Endothelial cell of hepatic sinusoid (primary cell): ENCODE measurements around the gene EDA.

ENCODE experiments used
- in situ Hi-C: cut with HindIII; loops from 2 replicates; pipeline ENCODE4 v1.10.0; 2017; ENCODE audit warnings: low sequenced_read_pairs

The EDA gene

GRCh38 chrX:69615779-69616456 lies at the start of gene EDA:
EDA (plus strand) TSS chrX:69616113.
- in situ Hi-C loops, result no loop called here

DNA sequence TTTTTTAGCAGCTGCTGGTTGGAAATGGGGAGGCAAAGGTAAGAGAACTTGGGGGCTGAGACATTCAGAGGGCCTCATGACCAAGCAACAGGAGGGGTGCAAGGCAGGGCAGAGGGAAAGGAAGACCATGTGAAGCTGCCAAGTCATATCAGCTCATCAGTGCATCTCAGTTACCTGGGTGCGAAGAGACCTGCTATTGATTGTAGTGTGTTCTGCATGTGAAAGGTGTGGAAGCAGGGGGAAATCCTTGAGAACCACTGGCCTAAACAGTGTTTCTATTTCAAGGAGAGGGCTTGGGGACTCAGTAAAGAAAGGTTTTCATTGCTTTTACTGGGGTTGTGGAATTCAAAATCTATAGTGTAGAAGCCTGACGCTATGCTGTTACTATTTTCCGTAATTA lies 47.1 kb upstream of the EDA start:
- in situ Hi-C loops, result loop anchor here (5.0 kb wide), 1 partner anchor 43 kb away; no protein-coding TSS in a partner anchor

DNA sequence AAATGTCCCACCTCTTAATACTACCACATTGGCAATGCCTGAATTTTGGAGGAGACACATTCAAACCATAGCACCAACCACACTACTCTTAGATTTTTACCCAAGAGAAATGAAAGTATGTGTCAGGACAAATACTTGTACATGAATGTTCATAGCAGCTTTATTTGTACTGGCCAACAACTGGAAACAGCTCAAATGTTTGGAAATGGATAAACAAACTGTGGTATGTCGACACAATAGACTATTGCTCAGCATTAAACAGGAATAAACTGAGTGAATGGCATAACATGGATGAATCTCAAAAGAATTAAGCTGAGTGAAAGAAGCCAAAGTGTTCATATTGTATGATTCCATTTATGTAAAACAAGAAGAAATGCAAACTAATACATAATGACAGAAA lies 18.5 kb upstream of the EDA start:
- in situ Hi-C loops, result no loop called here

DNA sequence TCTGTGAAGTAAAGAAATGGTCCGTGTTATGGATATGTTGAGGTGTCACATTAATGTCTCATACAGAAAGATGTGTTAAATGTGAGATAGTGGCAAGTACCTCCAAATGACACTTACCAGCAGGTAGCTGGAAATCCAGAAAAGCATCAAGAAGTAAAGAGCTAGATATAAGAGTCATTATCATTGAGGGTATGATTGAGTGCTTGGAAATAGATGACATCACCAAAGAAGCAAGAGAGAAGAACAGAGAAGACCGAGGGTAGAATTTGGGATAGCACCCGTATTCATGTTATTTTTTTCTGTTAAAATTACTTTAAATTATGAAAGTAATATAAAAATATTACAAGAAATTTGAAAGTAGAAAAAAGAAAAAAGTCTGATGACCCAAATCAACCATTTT lies 15.7 kb upstream of the EDA start:
- in situ Hi-C loops, result no loop called here

- in situ Hi-C loops, result no loop called here
Measured at GRCh38 chrX:69603566-69604194, 12.2 kb upstream of the EDA start.

GRCh38 chrX:69605521-69605920 lies 10.4 kb upstream of the EDA start:
- in situ Hi-C loops, result no loop called here

DNA sequence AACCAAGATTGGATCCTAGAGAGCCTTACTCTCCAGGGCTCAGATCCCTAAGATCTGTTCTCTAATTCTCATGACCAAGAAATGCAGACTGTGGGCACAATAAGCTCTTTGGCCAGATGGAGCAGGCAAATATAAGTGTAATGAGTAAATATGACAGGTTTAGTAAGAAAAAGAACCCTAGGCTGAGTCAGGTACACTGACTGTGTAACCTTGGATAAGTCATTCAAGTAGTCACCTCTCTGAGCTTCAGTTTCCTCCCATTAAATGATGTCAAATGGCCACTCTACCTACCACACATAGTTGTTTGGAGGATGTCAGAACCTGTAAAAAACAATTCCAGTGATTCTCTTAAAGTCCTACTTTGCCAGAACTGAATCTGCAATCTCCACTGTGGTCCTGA lies 8.3 kb upstream of the EDA start:
- in situ Hi-C loops, result no loop called here

DNA sequence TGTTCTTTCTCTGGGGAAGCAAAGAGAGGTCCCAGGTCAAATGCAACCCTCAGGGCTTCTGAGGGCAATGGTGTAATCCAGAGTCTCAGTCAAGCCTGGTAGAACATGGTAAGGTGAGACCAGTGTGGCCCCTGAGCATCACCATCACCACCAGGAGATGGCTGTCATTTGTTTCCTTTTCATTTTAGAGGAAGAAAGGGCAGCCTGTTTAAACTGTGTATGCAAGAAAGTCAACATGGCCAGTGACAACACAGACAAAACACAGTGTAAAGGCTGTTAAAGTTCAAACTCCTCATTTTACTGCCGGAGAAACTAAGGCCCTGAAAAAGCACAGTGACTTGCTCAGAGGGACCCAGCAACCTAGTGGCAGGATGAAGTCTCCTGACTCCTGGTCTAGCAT lies 2.0 kb upstream of the EDA start:
- in situ Hi-C loops, result loop anchor here (5.0 kb wide), 1 partner anchor 47 kb away; no protein-coding TSS in a partner anchor

DNA sequence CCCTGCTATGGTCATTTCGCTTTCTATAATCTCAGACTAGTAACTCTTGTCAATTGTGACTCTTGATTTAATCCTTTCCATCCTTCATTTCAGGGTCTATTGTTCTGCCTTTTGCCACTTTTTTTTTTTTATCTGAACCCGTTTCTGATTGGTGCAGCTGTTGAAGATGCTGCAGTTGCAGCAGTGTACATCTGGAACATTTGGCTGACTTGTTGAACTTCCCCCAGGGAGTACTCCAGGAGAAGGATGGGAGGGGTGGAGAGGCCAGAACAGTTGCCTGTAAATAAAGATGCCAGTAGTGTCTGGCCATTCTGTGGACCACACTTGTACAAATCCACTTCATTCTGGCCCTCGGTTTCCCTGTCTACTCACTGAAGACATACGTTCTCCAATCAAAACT lies 1.0 kb upstream of the EDA start:
- in situ Hi-C loops, result loop anchor here (5.0 kb wide), 1 partner anchor 48 kb away; no protein-coding TSS in a partner anchor

DNA sequence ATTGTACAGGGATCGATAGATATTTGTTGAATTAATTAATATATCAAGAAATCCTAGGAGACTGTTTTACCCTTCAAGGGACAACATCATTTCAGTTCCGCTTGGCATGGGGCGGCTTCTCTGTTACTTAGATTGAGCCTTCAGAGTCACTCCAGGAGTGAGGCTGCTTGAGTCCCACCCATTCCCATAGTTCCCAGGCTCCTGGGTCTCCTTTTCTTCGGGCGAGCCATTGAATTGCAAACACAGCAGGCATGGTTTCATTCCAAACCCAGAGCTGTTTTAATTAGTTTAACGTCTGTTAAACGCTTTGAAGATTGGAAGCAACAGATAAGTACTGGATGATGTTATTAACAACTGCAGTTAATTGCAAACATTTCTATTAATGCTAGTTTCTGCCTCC lies 571 bp upstream of the EDA start:
- in situ Hi-C loops, result no loop called here

DNA sequence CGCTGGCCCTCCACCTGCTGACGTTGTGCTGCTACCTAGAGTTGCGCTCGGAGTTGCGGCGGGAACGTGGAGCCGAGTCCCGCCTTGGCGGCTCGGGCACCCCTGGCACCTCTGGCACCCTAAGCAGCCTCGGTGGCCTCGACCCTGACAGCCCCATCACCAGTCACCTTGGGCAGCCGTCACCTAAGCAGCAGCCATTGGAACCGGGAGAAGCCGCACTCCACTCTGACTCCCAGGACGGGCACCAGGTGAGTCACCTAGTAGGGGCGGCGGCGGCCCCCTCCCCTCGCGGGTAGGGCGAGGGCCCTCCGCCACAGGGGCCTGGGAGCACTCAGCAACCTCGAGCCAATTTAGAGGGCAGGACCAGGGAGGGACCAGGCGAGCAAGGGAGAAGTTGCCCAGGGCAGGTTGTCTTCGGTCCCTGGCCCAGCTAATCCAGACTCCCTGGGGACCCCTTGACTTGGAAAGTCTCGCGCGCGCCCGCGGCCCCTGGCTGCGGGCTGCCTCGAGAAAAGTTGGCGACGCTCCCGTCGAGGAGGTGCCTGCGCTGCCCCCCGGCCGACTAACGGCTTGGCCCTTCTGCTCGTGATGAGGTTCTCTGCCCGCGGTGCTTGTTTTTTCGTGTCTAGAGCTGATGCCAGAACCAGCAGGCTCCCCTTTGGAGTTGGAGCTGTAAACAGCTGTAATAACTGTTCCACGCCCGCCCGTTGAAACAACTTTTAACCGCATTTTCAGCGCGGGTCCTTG lies 717 bp downstream of the EDA start:
- in situ Hi-C loops, result no loop called here

GRCh38 chrX:69618803-69619202 lies 2.9 kb downstream of the EDA start:
- in situ Hi-C loops, result no loop called here

GRCh38 chrX:69626129-69626528 lies 10.2 kb downstream of the EDA start:
- in situ Hi-C loops, result no loop called here

DNA sequence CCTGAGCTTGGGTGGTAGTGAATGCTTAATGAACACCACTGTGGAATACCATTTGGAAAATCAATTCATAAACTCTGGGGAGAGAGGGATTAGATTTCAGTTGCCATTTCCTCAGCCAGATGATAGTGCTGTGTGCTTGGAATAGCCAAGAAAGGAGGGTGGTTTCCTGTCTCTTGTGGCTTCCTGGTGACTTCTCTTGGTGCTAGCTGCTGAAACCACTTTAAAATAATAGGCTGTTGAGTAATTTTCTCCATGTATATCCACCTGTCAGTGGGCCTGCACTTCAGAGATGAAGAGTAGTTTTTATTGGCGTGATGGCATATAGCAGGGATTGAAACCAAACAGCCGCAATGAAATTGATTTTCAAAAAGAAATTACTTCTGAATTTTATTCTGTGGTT lies 11.8 kb downstream of the EDA start:
- in situ Hi-C loops, result no loop called here

DNA sequence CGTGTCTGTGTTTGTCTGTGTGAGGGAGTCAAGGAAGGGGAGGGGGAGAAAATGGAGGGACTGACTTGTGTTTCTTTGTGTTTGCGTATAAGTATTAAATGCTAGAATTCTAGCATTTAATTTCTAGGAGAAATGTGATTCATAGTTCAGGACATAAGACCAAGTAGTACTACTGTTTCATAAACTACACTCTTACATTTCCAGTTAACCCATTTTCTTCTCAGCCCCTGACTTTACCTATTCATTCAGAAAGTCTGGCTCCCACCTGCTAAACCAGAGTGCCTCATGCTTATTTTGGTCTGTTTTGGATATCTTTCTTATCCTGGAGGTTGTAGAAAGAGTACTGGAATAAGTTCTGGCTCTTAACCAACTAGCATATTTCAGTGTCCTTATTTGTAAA lies 14.2 kb downstream of the EDA start:
- in situ Hi-C loops, result no loop called here

- in situ Hi-C loops, result no loop called here
Measured at GRCh38 chrX:69664693-69665092, 48.8 kb downstream of the EDA start.

GRCh38 chrX:69670001-69670555 lies 54.2 kb downstream of the EDA start:
- in situ Hi-C loops, result no loop called here

- in situ Hi-C loops, result no loop called here
Measured at GRCh38 chrX:69674891-69675290, 59.0 kb downstream of the EDA start.

DNA sequence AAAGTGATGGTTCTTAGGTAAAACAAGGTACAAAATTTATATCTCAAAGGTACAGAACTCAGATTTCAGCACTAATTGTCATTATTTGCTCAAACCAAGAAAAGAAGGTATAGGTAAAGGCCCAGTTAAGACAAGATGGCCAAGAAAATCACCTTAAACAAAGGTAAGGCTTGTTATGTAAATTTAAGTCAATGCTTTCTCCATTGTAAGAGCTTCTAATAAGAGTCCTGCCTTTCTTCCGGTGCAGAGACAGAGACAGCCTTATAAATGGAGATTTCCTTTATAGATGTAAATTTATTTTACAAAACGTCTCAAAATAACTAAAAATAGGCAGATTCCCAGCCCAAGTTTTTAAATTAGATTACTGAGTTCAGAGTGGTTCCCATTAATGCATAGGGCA lies 89.9 kb downstream of the EDA start:
- in situ Hi-C loops, result no loop called here

- in situ Hi-C loops, result no loop called here
Measured at GRCh38 chrX:69718102-69718501, 102.2 kb downstream of the EDA start.

GRCh38 chrX:69724307-69724706 lies 108.4 kb downstream of the EDA start:
- in situ Hi-C loops, result no loop called here

DNA sequence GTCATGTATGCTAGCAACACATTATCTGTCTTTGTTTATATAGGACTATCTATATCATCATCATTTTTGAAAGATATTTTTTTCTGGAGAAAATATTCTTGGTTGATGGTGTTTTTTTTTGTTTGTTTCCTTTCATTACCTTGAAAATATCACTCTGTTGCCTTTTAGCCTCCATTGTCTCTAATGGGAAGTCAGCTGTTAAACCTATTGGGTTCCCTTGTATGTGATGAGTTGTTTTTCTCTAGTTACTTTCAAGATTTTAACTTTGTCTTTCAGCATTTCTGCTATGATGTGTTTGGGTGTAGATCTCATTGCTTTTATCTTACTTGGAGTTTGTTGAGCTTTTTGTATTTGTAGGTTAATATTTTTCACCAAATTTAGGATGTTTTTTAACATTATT lies 124.4 kb downstream of the EDA start:
- in situ Hi-C loops, result no loop called here
